Measurements from ENCODE around the gene BAZ2A.

BAZ2A gene

GRCh38 chr12:56571121-56571520 lies 59.0 kb downstream of the BAZ2A start:
- H3K79me2 ChIP-seq (ENCODE audit: control insufficient read depth, low read length), result no peaks in the 10 kb centered on the region
- peaks cover under 1% of the 10 kb centered on the region for H3K4me1 ChIP-seq (ENCODE audit: control insufficient read depth, low read length)
- no peak for TF ChIP-seq EZH2phosphoT487 (IDR thresholded peaks at IDR 0.05; ENCODE audit: borderline replicate concordance, low read length)
- H4K20me1 ChIP-seq (ENCODE audit: control insufficient read depth, insufficient read depth, low read depth, low read length), result no peaks in the 10 kb centered on the region
- H3K27ac ChIP-seq (ENCODE audit: low read depth, low read length), result no peak overlapping the region
- H3K4me3 ChIP-seq (ENCODE audit: low read length), result no peak overlapping the region
- no peaks in the 10 kb centered on the region for H3K9me3 ChIP-seq (ENCODE audit: control insufficient read depth, insufficient read depth, low read length)
- H3K36me3 ChIP-seq (ENCODE audit: control insufficient read depth, low read length), result no peaks in the 10 kb centered on the region
- H3K27me3 ChIP-seq (ENCODE audit: control insufficient read depth, low read length), result peaks cover 39% of the 10 kb centered on the region
- no peak overlapping the region for H3K4me2 ChIP-seq (ENCODE audit: low read length)
- no peaks in the 10 kb centered on the region for H3F3A ChIP-seq (ENCODE audit: control insufficient read depth, insufficient read depth)
- H3K9me2 ChIP-seq (replicated peaks; ENCODE audit: control insufficient read depth, low read length), result no peaks in the 10 kb centered on the region

GRCh38 chr12:56568146-56568545 lies 62.0 kb downstream of the BAZ2A start:
- H4K20me1 ChIP-seq (ENCODE audit: control insufficient read depth, insufficient read depth, low read depth, low read length), result no peaks in the 10 kb centered on the region
- no peaks in the 10 kb centered on the region for H3K36me3 ChIP-seq (ENCODE audit: control insufficient read depth, low read length)
- no peaks in the 10 kb centered on the region for H3K9me3 ChIP-seq (ENCODE audit: control insufficient read depth, insufficient read depth, low read length)
- H3K4me3 ChIP-seq (ENCODE audit: low read length), result no peak overlapping the region
- peaks cover 11% of the 10 kb centered on the region for H3K4me1 ChIP-seq (ENCODE audit: control insufficient read depth, low read length)
- H3K4me2 ChIP-seq (ENCODE audit: low read length), result no peak overlapping the region
- no peaks in the 10 kb centered on the region for H3K9me2 ChIP-seq (replicated peaks; ENCODE audit: control insufficient read depth, low read length)
- H3F3A ChIP-seq (ENCODE audit: control insufficient read depth, insufficient read depth), result no peaks in the 10 kb centered on the region
- H3K27ac ChIP-seq (ENCODE audit: low read depth, low read length), result no peak overlapping the region
- peaks cover 46% of the 10 kb centered on the region for H3K27me3 ChIP-seq (ENCODE audit: control insufficient read depth, low read length)
- no peaks in the 10 kb centered on the region for H3K79me2 ChIP-seq (ENCODE audit: control insufficient read depth, low read length)
- no peak for TF ChIP-seq EZH2phosphoT487 (IDR thresholded peaks at IDR 0.05; ENCODE audit: borderline replicate concordance, low read length)

- Histone ChIP-seq H3K9me2 (replicated peaks; ENCODE audit: control insufficient read depth, low read length) (no peaks in the 10 kb centered on the region), H3K79me2 (ENCODE audit: control insufficient read depth, low read length) (no peaks in the 10 kb centered on the region), H3K9me3 (ENCODE audit: control insufficient read depth, insufficient read depth, low read length) (no peaks in the 10 kb centered on the region), H4K20me1 (ENCODE audit: control insufficient read depth, insufficient read depth, low read depth, low read length) (no peaks in the 10 kb centered on the region), H3K4me1 (ENCODE audit: control insufficient read depth, low read length) (peaks cover 11% of the 10 kb centered on the region), H3K36me3 (ENCODE audit: control insufficient read depth, low read length) (no peaks in the 10 kb centered on the region), H3K27ac (ENCODE audit: low read depth, low read length) (no peak overlapping the region), H3K4me2 (ENCODE audit: low read length) (peak overlapping the region; percentile 18), H3F3A (ENCODE audit: control insufficient read depth, insufficient read depth) (no peaks in the 10 kb centered on the region), H3K27me3 (ENCODE audit: control insufficient read depth, low read length) (peaks cover 29% of the 10 kb centered on the region), H3K4me3 (ENCODE audit: low read length) (no peak overlapping the region)
- TF ChIP-seq CTCF (IDR thresholded peaks at IDR 0.05; ENCODE audit: low read depth, low read length, poor library complexity, severe bottlenecking), result no peak
- TF ChIP-seq EZH2phosphoT487 (IDR thresholded peaks at IDR 0.05; ENCODE audit: borderline replicate concordance, low read length), result no peak
These were observed 64.5 kb downstream of the BAZ2A start for GRCh38 chr12:56565510-56566101.

GRCh38 chr12:56551070-56551469 lies 79.1 kb downstream of the BAZ2A start:
- H3F3A ChIP-seq (ENCODE audit: control insufficient read depth, insufficient read depth), result no peaks in the 10 kb centered on the region
- H4K20me1 ChIP-seq (ENCODE audit: control insufficient read depth, insufficient read depth, low read depth, low read length), result no peaks in the 10 kb centered on the region
- no peak overlapping the region for H3K27ac ChIP-seq (ENCODE audit: low read depth, low read length)
- peaks cover 7% of the 10 kb centered on the region; the same call in 1 of the 2 replicates for H3K27me3 ChIP-seq (ENCODE audit: control insufficient read depth, low read length)
- no peaks in the 10 kb centered on the region for H3K4me1 ChIP-seq (ENCODE audit: control insufficient read depth, low read length)
- H3K79me2 ChIP-seq (ENCODE audit: control insufficient read depth, low read length), result no peaks in the 10 kb centered on the region
- no peaks in the 10 kb centered on the region for H3K36me3 ChIP-seq (ENCODE audit: control insufficient read depth, low read length)
- H3K4me2 ChIP-seq (ENCODE audit: low read length), result no peak overlapping the region
- no peak overlapping the region for H3K4me3 ChIP-seq (ENCODE audit: low read length)
- no peaks in the 10 kb centered on the region for H3K9me3 ChIP-seq (ENCODE audit: control insufficient read depth, insufficient read depth, low read length)
- no peaks in the 10 kb centered on the region for H3K9me2 ChIP-seq (replicated peaks; ENCODE audit: control insufficient read depth, low read length)
- TF ChIP-seq EZH2phosphoT487 (IDR thresholded peaks at IDR 0.05; ENCODE audit: borderline replicate concordance, low read length) (no peak), CTCF (IDR thresholded peaks at IDR 0.05; ENCODE audit: low read depth, low read length, poor library complexity, severe bottlenecking) (no peak)
